ENCODE results near the gene TTC7B.

DNA sequence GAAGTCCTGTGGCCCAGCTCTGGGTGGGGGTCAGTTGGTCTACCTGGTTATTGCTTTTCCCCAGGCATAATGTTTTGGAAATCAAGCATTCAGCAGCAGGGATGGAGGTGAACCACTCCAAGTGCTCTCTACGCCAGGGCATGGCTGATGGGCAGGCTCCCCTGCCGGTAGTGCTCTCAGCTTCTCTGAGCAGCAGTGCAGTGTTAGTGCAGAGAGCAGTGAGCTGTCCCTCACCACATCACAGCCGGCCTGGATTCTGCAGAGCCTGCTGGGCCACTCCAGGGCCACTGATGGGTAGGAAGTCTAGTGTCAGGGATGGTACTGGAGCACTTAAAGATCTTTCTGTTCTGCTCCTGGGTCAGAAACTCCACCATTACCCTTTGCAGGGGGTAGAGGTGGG, 268.3 kb downstream of the TTC7B start:
- no peak for TF ChIP-seq POLR2AphosphoS5 (IDR thresholded peaks at IDR 0.05; ENCODE audit: low read depth)
- TF ChIP-seq, protein P1, sequence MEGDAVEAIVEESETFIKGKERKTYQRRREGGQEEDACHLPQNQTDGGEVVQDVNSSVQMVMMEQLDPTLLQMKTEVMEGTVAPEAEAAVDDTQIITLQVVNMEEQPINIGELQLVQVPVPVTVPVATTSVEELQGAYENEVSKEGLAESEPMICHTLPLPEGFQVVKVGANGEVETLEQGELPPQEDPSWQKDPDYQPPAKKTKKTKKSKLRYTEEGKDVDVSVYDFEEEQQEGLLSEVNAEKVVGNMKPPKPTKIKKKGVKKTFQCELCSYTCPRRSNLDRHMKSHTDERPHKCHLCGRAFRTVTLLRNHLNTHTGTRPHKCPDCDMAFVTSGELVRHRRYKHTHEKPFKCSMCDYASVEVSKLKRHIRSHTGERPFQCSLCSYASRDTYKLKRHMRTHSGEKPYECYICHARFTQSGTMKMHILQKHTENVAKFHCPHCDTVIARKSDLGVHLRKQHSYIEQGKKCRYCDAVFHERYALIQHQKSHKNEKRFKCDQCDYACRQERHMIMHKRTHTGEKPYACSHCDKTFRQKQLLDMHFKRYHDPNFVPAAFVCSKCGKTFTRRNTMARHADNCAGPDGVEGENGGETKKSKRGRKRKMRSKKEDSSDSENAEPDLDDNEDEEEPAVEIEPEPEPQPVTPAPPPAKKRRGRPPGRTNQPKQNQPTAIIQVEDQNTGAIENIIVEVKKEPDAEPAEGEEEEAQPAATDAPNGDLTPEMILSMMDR (IDR thresholded peaks at IDR 0.05; ENCODE audit: insufficient read depth, low read length): no peak

All from HL-60 (cell line).